Measurements from ENCODE around the gene ALLC. TPM values are rescaled to one million over a fixed set of nuclear protein-coding genes. Genes with fewer than 3 reads are reported as not detected.
"Not testable (repeated sequence)": the region's sequence is repeated elsewhere in the genome, so short reads cannot be mapped to it uniquely, and the experiment has no call there.

The ALLC gene
- total RNA-seq, 1 donor from 2014 or later, result not detected

DNA sequence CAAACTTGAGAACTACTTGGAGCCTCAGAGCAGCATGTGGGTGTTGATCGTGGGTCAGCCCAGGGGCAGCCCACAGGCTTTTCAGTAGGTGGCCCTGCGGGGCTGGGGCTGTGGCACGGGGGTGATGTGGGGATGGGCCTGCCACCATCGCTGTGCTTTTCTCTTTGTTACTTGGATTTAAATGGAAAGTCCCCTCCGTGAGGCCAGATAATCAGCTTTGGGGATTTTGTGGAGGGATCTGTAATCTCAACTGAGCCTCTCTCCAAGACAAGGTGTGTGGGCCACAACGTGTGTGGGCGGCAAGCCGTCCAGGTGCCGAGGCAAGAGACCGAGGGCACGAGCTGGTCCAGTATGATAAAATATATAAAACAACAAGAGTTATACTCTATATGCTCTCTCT is 46.4 kb upstream of the ALLC start:
- peaks cover 2% of the 10 kb centered on the region for H3K27me3 Mint-ChIP-seq (ENCODE audit: unreplicated experiment)
- no peak for TF ChIP-seq CTCF (IDR thresholded peaks at IDR 0.05; ENCODE audit: partially characterized antibody, unreplicated experiment)
- peaks cover 5% of the 10 kb centered on the region for H3K9me3 Mint-ChIP-seq (ENCODE audit: unreplicated experiment)
- H3K27ac Mint-ChIP-seq (ENCODE audit: unreplicated experiment), result peak overlapping the region; percentile 21
- H3K4me3 Mint-ChIP-seq (ENCODE audit: unreplicated experiment), result no peak overlapping the region
- DNase-seq, result no peak
- H3K4me1 Mint-ChIP-seq (ENCODE audit: low read depth, unreplicated experiment), result peaks cover 10% of the 10 kb centered on the region
- no peaks in the 10 kb centered on the region for H3K36me3 Mint-ChIP-seq (ENCODE audit: unreplicated experiment)

GRCh38 chr2:3612639-3613523 is 45.1 kb upstream of the ALLC start:
- Mint-ChIP-seq H3K36me3 (ENCODE audit: unreplicated experiment) (peaks cover 11% of the 10 kb centered on the region), H3K27me3 (ENCODE audit: unreplicated experiment) (peaks cover 4% of the 10 kb centered on the region), H3K9me3 (ENCODE audit: unreplicated experiment) (peaks cover 12% of the 10 kb centered on the region), H3K4me3 (ENCODE audit: unreplicated experiment) (no peak overlapping the region), H3K4me1 (ENCODE audit: low read depth, unreplicated experiment) (peaks cover 10% of the 10 kb centered on the region), H3K27ac (ENCODE audit: unreplicated experiment) (no peak overlapping the region)
- no peak for DNase-seq
- TF ChIP-seq CTCF (IDR thresholded peaks at IDR 0.05; ENCODE audit: partially characterized antibody, unreplicated experiment), result no peak

DNA sequence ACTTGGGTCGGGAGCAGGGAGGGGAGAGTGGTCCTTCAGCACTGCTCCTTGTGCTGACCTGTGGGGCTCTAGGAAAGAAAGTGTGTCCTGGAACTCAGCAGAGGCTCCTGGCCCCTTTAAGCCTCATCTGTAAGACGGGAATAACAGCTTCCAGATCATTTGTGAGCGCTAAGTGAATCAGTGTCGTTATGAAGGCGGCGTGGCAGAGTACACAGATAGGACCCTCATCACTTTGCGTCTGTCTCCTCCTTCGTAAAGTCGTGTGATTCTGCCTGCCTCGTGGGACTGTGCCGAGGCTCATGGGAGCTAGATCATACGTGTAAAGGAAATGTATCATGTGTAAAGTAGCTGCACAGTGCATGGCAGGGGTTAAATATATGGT is 44.5 kb upstream of the ALLC start:
- TF ChIP-seq CTCF (IDR thresholded peaks at IDR 0.05; ENCODE audit: partially characterized antibody, unreplicated experiment), result no peak
- H3K36me3 Mint-ChIP-seq (ENCODE audit: unreplicated experiment), result peaks cover 11% of the 10 kb centered on the region
- peaks cover 4% of the 10 kb centered on the region for H3K27me3 Mint-ChIP-seq (ENCODE audit: unreplicated experiment)
- DNase-seq, result no peak
- H3K4me1 Mint-ChIP-seq (ENCODE audit: low read depth, unreplicated experiment), result peaks cover 10% of the 10 kb centered on the region
- H3K27ac Mint-ChIP-seq (ENCODE audit: unreplicated experiment), result no peak overlapping the region
- no peak overlapping the region for H3K4me3 Mint-ChIP-seq (ENCODE audit: unreplicated experiment)
- peaks cover 12% of the 10 kb centered on the region for H3K9me3 Mint-ChIP-seq (ENCODE audit: unreplicated experiment)

GRCh38 chr2:3614743-3615142 is 43.3 kb upstream of the ALLC start:
- Mint-ChIP-seq H3K9me3 (ENCODE audit: unreplicated experiment) (peaks cover 12% of the 10 kb centered on the region), H3K36me3 (ENCODE audit: unreplicated experiment) (peaks cover 11% of the 10 kb centered on the region)
- H3K27ac Mint-ChIP-seq (ENCODE audit: unreplicated experiment); DNase-seq; H3K27me3 Mint-ChIP-seq (ENCODE audit: unreplicated experiment); H3K4me3 Mint-ChIP-seq (ENCODE audit: unreplicated experiment); H3K4me1 Mint-ChIP-seq (ENCODE audit: low read depth, unreplicated experiment): not testable (repeated sequence)

DNA sequence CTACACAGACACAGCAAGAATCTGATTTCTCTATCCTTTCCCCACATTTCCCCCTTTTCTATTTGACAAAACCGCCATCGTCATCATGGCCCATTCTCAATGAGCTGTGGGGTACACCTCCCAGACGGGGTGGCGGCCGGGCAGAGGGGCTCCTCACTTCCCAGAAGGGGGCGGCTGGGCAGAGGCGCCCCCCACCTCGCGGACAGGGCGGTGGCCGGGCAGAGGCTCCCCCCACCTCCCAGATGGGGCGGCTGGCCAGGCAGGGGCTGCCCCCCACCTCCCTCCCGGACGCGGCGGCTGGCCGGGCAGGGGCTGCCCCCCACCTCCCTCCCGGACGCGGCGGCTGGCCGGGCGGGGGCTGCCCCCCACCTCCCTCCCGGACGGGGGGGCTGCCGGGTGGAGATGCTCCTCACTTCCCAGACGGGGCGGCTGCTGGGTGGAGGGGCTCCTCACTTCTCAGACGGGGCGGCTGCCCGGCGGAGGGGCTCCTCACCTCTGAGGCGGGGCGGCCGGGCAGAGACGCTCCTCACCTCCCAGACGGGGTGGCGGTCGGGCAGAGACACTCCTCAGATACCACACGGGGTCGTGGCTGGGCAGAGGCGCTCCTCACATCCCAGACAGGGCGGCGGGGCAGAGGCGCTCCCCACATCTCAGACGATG is 42.3 kb upstream of the ALLC start:
- not testable (repeated sequence) for H3K4me1 Mint-ChIP-seq (ENCODE audit: low read depth, unreplicated experiment); H3K4me3 Mint-ChIP-seq (ENCODE audit: unreplicated experiment); DNase-seq; H3K27ac Mint-ChIP-seq (ENCODE audit: unreplicated experiment); H3K27me3 Mint-ChIP-seq (ENCODE audit: unreplicated experiment)
- peaks cover 11% of the 10 kb centered on the region for H3K36me3 Mint-ChIP-seq (ENCODE audit: unreplicated experiment)
- peaks cover 12% of the 10 kb centered on the region for H3K9me3 Mint-ChIP-seq (ENCODE audit: unreplicated experiment)

DNA sequence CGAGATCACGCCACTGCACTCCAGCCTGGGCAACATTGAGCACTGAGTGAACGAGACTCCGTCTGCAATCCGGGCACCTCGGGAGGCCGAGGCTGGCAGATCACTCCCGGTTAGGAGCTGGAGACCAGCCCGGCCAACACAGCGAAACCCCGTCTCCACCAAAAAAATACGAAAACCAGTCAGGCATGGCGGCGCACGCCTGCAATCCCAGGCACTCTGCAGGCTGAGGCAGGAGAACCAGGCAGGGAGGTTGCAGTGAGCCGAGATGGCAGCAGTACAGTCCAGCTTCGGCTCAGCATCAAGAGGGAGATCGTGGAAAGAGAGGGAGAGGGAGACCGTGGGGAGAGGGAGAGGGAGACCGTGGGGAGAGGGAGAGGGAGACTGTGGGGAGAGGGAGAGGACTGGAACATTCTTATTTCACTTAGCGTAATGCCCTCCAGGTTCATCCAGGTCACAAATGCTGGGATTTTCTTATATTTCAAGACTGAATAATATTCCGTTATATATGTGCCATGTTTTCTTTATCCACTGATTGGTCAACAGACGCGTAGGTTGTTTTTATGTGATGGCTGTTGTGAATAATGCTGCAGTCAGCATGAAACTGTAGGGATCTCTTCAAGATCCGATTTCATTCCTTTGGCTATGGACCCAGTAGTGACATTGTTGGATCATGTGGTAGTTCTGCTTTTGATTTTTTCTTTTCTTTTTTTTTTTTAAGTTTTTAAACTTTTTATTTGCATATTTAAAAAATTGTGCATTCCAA is 41.4 kb upstream of the ALLC start:
- peaks cover 14% of the 10 kb centered on the region for H3K9me3 Mint-ChIP-seq (ENCODE audit: unreplicated experiment)
- H3K27me3 Mint-ChIP-seq (ENCODE audit: unreplicated experiment); H3K4me3 Mint-ChIP-seq (ENCODE audit: unreplicated experiment); DNase-seq; H3K27ac Mint-ChIP-seq (ENCODE audit: unreplicated experiment); H3K4me1 Mint-ChIP-seq (ENCODE audit: low read depth, unreplicated experiment): not testable (repeated sequence)
- H3K36me3 Mint-ChIP-seq (ENCODE audit: unreplicated experiment), result peaks cover 11% of the 10 kb centered on the region
